Activated T-cell treated with anti-CD3 and anti-CD28 coated beads for 24 hours (primary cell): Measurements from ENCODE around the gene TMEM170A.

Experiments used
- DNase-seq: peaks from one replicate; pipeline ENCODE4 v3.0.0-alpha.2; 2020; ENCODE audit warnings: low read depth

TMEM170A gene

DNA sequence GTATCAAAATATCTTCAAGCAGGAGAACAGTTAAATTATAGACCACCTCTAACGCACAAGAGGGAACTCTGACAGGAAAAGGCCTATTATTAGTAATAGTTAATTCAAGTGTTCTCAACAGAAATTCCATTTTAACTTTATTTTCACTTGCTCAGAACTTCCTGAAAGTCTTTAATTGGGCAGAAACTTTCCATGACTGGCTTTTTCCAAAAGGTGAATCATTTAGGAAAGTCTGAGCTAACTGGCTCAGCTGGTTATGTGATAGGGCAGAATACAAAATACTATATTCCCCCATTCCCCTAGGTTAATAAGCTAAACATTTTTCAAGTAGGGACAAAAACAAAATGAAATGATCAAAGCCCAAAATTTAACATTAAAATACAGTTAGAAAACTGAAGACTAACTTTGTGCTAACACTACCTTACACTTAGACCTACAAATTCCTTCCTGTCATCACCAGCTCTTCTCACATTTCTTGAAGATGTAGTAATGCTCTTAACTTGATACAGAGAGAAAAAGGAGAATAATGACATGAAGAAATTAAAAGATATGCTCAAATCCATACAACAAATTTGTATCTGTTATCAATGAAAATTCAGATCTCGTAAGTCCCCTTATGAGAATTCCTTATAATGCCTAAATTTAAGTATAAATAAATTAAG lies 62.2 kb downstream of the TMEM170A start:
- no peak for DNase-seq

DNA sequence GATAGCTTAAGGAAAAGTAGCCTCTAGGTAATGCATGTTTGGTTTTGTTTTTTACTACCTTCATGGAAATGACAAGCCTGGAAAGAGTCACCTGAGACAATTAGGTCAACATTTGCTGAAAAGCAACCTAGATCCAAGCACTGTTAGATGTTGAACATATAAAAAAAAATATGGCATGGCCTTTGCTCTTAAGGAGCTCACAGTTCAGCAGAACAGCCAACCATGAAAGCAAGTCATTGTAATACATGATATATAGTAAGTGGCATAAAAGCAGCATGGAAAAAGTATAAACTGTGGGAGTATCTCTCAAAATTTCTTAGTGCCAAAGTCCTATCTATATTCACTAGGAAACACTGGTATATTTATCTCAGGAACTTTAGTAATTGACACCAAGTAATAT lies 62.8 kb downstream of the TMEM170A start:
- no peak for DNase-seq

DNA sequence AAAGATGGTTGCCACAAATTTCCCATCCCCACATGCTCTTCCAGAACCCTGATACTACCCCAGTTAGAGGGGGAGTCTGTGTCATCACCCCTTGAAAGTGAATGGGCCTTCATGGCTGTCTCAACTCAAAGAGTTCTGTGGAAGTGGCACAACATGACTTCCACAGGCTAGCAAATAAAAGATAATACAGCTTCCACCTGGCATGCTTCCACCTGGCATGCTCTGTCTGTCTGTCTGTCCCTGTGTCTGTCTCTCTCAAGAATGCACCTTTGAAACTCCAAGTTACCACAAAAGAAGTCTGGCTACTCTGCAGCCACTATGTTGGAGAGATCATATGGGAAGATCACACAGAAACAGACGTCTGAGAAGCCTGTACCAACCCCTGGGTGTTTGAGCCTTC lies 66.2 kb downstream of the TMEM170A start:
- DNase-seq = no peak

DNA sequence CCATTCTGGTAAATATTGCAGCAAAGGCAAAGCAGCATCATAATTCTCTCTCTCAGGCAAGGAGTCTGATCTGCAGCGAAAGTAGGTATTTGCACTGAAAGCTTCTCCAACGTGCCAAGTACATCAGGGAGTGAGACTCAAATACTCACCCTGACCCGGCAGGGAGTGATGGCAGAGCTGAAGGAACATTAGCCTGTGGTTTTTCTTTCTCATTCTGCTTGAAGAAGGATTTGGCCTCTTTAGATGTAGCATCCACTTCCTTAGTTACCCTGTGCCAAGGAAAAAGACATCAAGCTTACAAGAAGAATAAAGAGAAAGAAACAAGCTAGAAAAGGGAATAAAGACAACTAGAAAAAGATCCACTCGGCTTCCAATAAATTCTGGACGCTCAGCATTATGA lies 69.5 kb downstream of the TMEM170A start:
- no peak for DNase-seq
